ENCODE measurements around the gene CEP162. TPM values are rescaled to one million over a fixed set of nuclear protein-coding genes. Genes with fewer than 3 reads are reported as not detected.
"Not testable (repeated sequence)": the region's sequence is repeated elsewhere in the genome, so short reads cannot be mapped to it uniquely, and the experiment has no call there.

CEP162 gene
- total RNA-seq, 1 donor from 2014 or later: 3.4 TPM

DNA sequence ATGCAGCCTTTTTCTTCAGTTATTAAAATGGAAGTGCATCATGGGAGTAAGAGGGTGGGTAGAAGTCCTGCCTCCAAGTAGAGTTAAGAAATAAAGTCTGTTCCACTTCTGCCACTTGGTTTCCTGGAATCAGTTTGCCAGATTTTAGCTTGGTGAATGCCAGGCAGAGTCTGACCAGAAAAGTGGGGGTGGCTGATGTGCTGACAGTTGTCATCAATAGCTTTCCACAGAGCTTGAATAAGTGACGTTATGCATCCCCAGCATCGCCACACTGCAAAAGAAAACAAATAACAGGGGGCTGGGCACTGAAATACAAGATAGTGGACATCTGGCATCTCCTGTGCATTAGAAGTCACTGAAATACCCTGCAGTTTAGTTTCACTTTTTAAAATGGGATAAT is 30.8 kb upstream of the CEP162 start:
- TF ChIP-seq, protein P1, sequence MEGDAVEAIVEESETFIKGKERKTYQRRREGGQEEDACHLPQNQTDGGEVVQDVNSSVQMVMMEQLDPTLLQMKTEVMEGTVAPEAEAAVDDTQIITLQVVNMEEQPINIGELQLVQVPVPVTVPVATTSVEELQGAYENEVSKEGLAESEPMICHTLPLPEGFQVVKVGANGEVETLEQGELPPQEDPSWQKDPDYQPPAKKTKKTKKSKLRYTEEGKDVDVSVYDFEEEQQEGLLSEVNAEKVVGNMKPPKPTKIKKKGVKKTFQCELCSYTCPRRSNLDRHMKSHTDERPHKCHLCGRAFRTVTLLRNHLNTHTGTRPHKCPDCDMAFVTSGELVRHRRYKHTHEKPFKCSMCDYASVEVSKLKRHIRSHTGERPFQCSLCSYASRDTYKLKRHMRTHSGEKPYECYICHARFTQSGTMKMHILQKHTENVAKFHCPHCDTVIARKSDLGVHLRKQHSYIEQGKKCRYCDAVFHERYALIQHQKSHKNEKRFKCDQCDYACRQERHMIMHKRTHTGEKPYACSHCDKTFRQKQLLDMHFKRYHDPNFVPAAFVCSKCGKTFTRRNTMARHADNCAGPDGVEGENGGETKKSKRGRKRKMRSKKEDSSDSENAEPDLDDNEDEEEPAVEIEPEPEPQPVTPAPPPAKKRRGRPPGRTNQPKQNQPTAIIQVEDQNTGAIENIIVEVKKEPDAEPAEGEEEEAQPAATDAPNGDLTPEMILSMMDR (IDR thresholded peaks at IDR 0.05; ENCODE audit: insufficient read depth, low read length, severe bottlenecking): no peak
- FAIRE-seq (no peak), DNase-seq (ENCODE audit: low read depth) (no peak)
- Histone ChIP-seq H3K4me3 (ENCODE audit: low read depth, low read length) (no peak overlapping the region), H3K36me3 (ENCODE audit: control insufficient read depth, insufficient read depth, low read length) (no peaks in the 10 kb centered on the region), H3K27me3 (ENCODE audit: control insufficient read depth, insufficient read depth, low read length) (no peaks in the 10 kb centered on the region)

- H3K27me3 ChIP-seq (ENCODE audit: control insufficient read depth, insufficient read depth, low read length): no peaks in the 10 kb centered on the region
- FAIRE-seq: no peak
These were observed 28.2 kb upstream of the CEP162 start for GRCh38 chr6:84255641-84256040.

GRCh38 chr6:84253380-84253779 is 25.9 kb upstream of the CEP162 start:
- TF ChIP-seq, protein P1 (IDR thresholded peaks at IDR 0.05; ENCODE audit: insufficient read depth, low read length, severe bottlenecking): no peak
- FAIRE-seq (no peak), DNase-seq (ENCODE audit: low read depth) (no peak)
- no peaks in the 10 kb centered on the region for H3K27me3 ChIP-seq (ENCODE audit: control insufficient read depth, insufficient read depth, low read length)
- H3K4me3 ChIP-seq (ENCODE audit: low read depth, low read length): no peak overlapping the region
- no peaks in the 10 kb centered on the region for H3K36me3 ChIP-seq (ENCODE audit: control insufficient read depth, insufficient read depth, low read length)

More at GRCh38 chr6:84255641-84256040, 28.2 kb upstream of the CEP162 start:
- TF ChIP-seq, protein P1 (IDR thresholded peaks at IDR 0.05; ENCODE audit: insufficient read depth, low read length, severe bottlenecking): no peak
- Histone ChIP-seq H3K36me3 (ENCODE audit: control insufficient read depth, insufficient read depth, low read length) (no peaks in the 10 kb centered on the region), H3K4me3 (ENCODE audit: low read depth, low read length) (no peak overlapping the region)
- DNase-seq (ENCODE audit: low read depth): no peak

- TF ChIP-seq, protein P1 (IDR thresholded peaks at IDR 0.05; ENCODE audit: insufficient read depth, low read length, severe bottlenecking): no peak
- Histone ChIP-seq H3K27me3 (ENCODE audit: control insufficient read depth, insufficient read depth, low read length) (no peaks in the 10 kb centered on the region), H3K36me3 (ENCODE audit: control insufficient read depth, insufficient read depth, low read length) (no peaks in the 10 kb centered on the region), H3K4me3 (ENCODE audit: low read depth, low read length) (no peak overlapping the region)
- FAIRE-seq (no peak), DNase-seq (ENCODE audit: low read depth) (no peak)
These were observed 24.6 kb upstream of the CEP162 start for GRCh38 chr6:84251891-84252539.

- Histone ChIP-seq H3K27me3 (ENCODE audit: control insufficient read depth, insufficient read depth, low read length) (no peaks in the 10 kb centered on the region), H3K4me3 (ENCODE audit: low read depth, low read length) (no peak overlapping the region), H3K36me3 (ENCODE audit: control insufficient read depth, insufficient read depth, low read length) (no peaks in the 10 kb centered on the region)
- TF ChIP-seq, protein P1 (IDR thresholded peaks at IDR 0.05; ENCODE audit: insufficient read depth, low read length, severe bottlenecking): no peak
- peak; percentile 18 for DNase-seq (ENCODE audit: low read depth)
- no peak for FAIRE-seq
These were observed 22.3 kb upstream of the CEP162 start for GRCh38 chr6:84249724-84250123.

- H3K36me3 ChIP-seq (ENCODE audit: control insufficient read depth, insufficient read depth, low read length); DNase-seq (ENCODE audit: low read depth); H3K4me3 ChIP-seq (ENCODE audit: low read depth, low read length); FAIRE-seq; H3K27me3 ChIP-seq (ENCODE audit: control insufficient read depth, insufficient read depth, low read length): not testable (repeated sequence)
These were observed 17.1 kb upstream of the CEP162 start for GRCh38 chr6:84244416-84245081.
